ENCODE results near the gene CACNA2D3. TPM values are rescaled to one million over a fixed set of nuclear protein-coding genes. Genes with fewer than 3 reads are reported as not detected.

CACNA2D3 gene
- total RNA-seq, 1 experiment from 2014 or later: 0.59 TPM

- Histone ChIP-seq H3K9me2 (ENCODE audit: insufficient read depth) (no peaks in the 10 kb centered on the region), H3K4me2 (no peak overlapping the region), H3K27ac (no peak overlapping the region), H4K20me1 (ENCODE audit: insufficient read depth) (no peaks in the 10 kb centered on the region), H3K27me3 (ENCODE audit: insufficient read depth, low read depth) (peaks cover 26% of the 10 kb centered on the region), H3K4me1 (replicated peaks; ENCODE audit: insufficient read depth) (no peaks in the 10 kb centered on the region), H3K36me3 (ENCODE audit: low read depth) (no peaks in the 10 kb centered on the region), H3F3A (ENCODE audit: insufficient read depth, low read depth) (no peaks in the 10 kb centered on the region), H2AFZ (no peak overlapping the region), H3K79me2 (ENCODE audit: low read depth) (no peaks in the 10 kb centered on the region), H3K4me3 (no peak overlapping the region), H3K9me3 (ENCODE audit: insufficient read depth, low read depth) (no peaks in the 10 kb centered on the region)
- no TSS peak for BruUV-seq (replicated peaks)
- CTCF ChIA-PET: no interaction called here
- intact Hi-C loops (cut with micrococcal nuclease; ENCODE audit: unreplicated experiment): no loop called here
- no peak for TF ChIP-seq EZH2 (IDR thresholded peaks at IDR 0.05; ENCODE audit: low read depth)
- no peak for TF ChIP-seq CTCF (conservative IDR thresholded peaks at IDR 0.05)
- POLR2A ChIA-PET (ENCODE audit: unreplicated experiment): no interaction called here
- no peak for DNase-seq
These were observed 679.6 kb downstream of the CACNA2D3 start for GRCh38 chr3:54801977-54802376.

- H3K4me2 ChIP-seq: no peak overlapping the region
- no peaks in the 10 kb centered on the region for H3K9me3 ChIP-seq (ENCODE audit: insufficient read depth, low read depth)
- no peaks in the 10 kb centered on the region for H3K36me3 ChIP-seq (ENCODE audit: low read depth)
- no peaks in the 10 kb centered on the region for H3K4me1 ChIP-seq (replicated peaks; ENCODE audit: insufficient read depth)
- no peaks in the 10 kb centered on the region for H3F3A ChIP-seq (ENCODE audit: insufficient read depth, low read depth)
- H3K4me3 ChIP-seq: no peak overlapping the region
- no peak for DNase-seq
- BruUV-seq (replicated peaks): no TSS peak
- intact Hi-C loops (cut with micrococcal nuclease; ENCODE audit: unreplicated experiment): no loop called here
- peaks cover 29% of the 10 kb centered on the region; the same call in 1 of the 2 replicates for H3K27me3 ChIP-seq (ENCODE audit: insufficient read depth, low read depth)
- H3K79me2 ChIP-seq (ENCODE audit: low read depth): no peaks in the 10 kb centered on the region
- ChIA-PET CTCF (no interaction called here), POLR2A (ENCODE audit: unreplicated experiment) (no interaction called here)
- no peak overlapping the region for H2AFZ ChIP-seq
- no peaks in the 10 kb centered on the region for H4K20me1 ChIP-seq (ENCODE audit: insufficient read depth)
- no peak overlapping the region for H3K27ac ChIP-seq
- no peaks in the 10 kb centered on the region for H3K9me2 ChIP-seq (ENCODE audit: insufficient read depth)
- TF ChIP-seq CTCF (conservative IDR thresholded peaks at IDR 0.05) (no peak), EZH2 (IDR thresholded peaks at IDR 0.05; ENCODE audit: low read depth) (no peak)
These were observed 688.0 kb downstream of the CACNA2D3 start for GRCh38 chr3:54810401-54810800.

- ChIA-PET CTCF (no interaction called here), POLR2A (ENCODE audit: unreplicated experiment) (no interaction called here)
- no peak overlapping the region for H2AFZ ChIP-seq
- no peak overlapping the region for H3K4me2 ChIP-seq
- H3K27me3 ChIP-seq (ENCODE audit: insufficient read depth, low read depth): peaks cover 32% of the 10 kb centered on the region
- no peak overlapping the region for H3K4me3 ChIP-seq
- no peaks in the 10 kb centered on the region for H3K36me3 ChIP-seq (ENCODE audit: low read depth)
- no peak for TF ChIP-seq CTCF (conservative IDR thresholded peaks at IDR 0.05)
- no peak for TF ChIP-seq EZH2 (IDR thresholded peaks at IDR 0.05; ENCODE audit: low read depth)
- no peaks in the 10 kb centered on the region for H4K20me1 ChIP-seq (ENCODE audit: insufficient read depth)
- H3K79me2 ChIP-seq (ENCODE audit: low read depth): no peaks in the 10 kb centered on the region
- intact Hi-C loops (cut with micrococcal nuclease; ENCODE audit: unreplicated experiment): no loop called here
- H3K4me1 ChIP-seq (replicated peaks; ENCODE audit: insufficient read depth): no peaks in the 10 kb centered on the region
- DNase-seq: no peak
- BruUV-seq (replicated peaks): no TSS peak
- H3F3A ChIP-seq (ENCODE audit: insufficient read depth, low read depth): no peaks in the 10 kb centered on the region
- H3K27ac ChIP-seq: no peak overlapping the region
- no peaks in the 10 kb centered on the region for H3K9me2 ChIP-seq (ENCODE audit: insufficient read depth)
- no peaks in the 10 kb centered on the region for H3K9me3 ChIP-seq (ENCODE audit: insufficient read depth, low read depth)
These were observed 691.9 kb downstream of the CACNA2D3 start for GRCh38 chr3:54814224-54814623.

Measured in PC-9 (cell line).